GM18526 (cell line): ENCODE data around the gene NKX2-8.

Experiments
- POLR2A ChIP-seq: IDR thresholded peaks from 3 replicates; pipeline ENCODE4 v1.6.1; 2011; ENCODE audit not compliant: insufficient read length; ENCODE audit errors: extremely low read depth

The NKX2-8 gene

DNA sequence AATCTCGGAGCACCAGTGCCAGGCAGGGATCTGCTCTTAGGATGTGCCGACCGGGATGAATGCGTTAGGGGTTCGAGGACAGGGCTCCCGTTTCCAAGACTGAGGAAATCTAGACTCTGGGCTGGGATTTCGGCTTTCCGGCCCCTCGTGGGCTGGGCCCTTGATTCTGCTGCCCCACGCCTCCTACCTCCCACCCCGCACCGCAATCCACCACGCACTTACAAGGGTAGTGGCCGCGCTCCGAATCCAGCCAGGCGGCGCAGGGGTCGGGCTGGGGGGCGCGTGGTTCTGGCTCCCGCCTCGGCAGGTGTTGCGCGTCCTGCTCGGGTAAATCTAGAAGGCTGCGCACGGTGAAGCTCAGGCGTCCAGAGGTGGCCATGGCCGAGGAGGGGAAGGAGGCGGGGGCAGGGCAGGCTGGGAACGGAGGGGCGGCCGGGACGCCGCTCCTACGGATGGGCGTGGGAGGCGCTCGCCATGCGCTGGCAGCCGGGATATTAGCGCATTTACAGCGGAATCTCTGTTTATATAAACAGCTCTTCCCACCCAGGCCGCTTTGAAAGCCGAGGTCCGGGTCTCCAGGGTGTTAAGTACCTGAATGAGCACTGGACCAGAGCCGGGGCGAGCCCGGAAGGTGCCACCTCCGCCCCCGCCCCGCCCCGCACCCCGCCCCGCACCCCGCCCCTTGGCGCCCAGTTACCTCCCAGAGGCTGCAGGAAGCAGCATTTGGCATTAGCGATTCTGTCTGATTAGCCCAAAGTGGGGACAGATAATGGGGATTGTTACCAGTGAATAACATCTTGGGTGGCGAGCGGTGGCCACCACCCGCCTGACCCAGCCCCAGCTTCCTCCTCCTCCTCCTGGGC is at the start of gene NKX2-8:
Gene NKX2-8, minus strand, starts transcription at position 604 of the 863 bp plus-strand sequence. Its CDS starts 225 bp downstream, at position 379.
- no peak for TF ChIP-seq POLR2A

- no peak for TF ChIP-seq POLR2A
These were observed 45.6 kb upstream of the NKX2-8 start for GRCh38 chr14:36627981-36628380.

GRCh38 chr14:36626151-36626550 is 43.7 kb upstream of the NKX2-8 start:
- TF ChIP-seq POLR2A, result no peak

GRCh38 chr14:36625436-36625835 is 43.0 kb upstream of the NKX2-8 start:
- TF ChIP-seq POLR2A, result no peak

GRCh38 chr14:36625014-36625413 is 42.6 kb upstream of the NKX2-8 start:
- TF ChIP-seq POLR2A, result no peak

GRCh38 chr14:36619853-36620252 is 37.4 kb upstream of the NKX2-8 start:
- TF ChIP-seq POLR2A, result no peak

GRCh38 chr14:36619131-36619530 is 36.7 kb upstream of the NKX2-8 start:
- no peak for TF ChIP-seq POLR2A

- no peak for TF ChIP-seq POLR2A
These were observed 36.2 kb upstream of the NKX2-8 start for GRCh38 chr14:36618641-36619040.

DNA sequence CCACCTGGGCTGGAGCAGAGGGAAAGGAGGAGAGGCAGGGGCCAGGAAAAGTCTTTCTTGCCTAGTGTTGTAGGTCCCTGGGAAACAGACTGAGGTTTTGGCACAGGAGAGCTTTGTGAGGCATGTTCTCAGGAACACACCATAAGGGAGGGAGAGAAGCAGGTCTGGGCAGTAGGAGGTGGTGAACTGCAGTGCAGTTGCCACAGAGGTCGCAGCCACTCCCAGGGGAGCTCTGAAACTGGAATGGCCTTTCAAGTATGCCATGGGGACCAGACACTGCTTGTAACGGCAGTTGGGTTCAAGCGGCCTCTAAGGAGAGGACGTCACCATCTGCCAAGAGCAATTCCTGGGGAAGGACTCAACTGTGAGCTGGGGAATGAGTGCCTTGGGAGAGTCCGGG is 35.4 kb upstream of the NKX2-8 start:
- TF ChIP-seq POLR2A, result no peak

GRCh38 chr14:36605506-36605857 is 23.1 kb upstream of the NKX2-8 start:
- no peak for TF ChIP-seq POLR2A

- TF ChIP-seq POLR2A, result no peak
These were observed 22.5 kb upstream of the NKX2-8 start for GRCh38 chr14:36604757-36605505.

DNA sequence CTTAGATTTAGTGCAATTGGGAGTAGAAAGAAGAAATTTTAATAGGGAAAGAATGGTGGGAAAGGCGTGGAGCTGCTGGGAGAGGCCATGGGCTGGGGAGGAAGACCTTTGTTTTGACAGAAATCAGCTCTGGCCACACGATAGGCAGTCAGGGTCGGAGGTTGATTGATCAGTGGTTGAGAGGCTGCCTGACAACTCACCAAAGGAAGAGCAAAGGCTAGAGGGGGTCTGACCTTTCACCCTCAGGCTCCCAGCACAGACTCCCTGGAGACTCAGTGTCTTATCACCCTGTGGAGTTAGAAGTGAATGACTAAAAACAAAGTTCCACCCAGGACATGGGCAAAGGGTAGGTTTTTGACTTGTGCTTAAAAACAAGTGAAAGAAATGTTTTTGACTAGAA is 18.0 kb upstream of the NKX2-8 start:
- TF ChIP-seq POLR2A, result no peak

DNA sequence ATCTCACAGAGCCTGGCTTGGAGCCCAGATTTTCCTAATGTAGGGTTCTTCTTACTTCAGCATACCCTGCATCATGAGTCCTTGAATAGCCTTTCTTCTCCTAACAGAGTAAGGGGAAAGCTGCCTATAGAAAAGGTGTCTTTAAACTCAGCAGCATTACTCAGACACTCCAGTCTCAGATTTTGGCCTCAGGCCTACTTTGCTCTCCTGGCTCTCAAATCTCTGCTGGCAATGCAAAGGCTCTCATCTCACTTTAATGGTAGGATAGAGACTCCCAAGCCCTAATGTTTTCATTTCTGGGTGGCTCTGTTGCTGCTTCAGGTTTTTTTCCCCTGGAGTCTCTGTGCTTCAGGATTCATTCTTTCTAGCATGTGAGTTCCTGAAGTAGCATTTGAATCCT is 9.1 kb upstream of the NKX2-8 start:
- TF ChIP-seq POLR2A, result no peak

- TF ChIP-seq POLR2A, result no peak
These were observed 6.4 kb upstream of the NKX2-8 start for GRCh38 chr14:36588788-36589187.

DNA sequence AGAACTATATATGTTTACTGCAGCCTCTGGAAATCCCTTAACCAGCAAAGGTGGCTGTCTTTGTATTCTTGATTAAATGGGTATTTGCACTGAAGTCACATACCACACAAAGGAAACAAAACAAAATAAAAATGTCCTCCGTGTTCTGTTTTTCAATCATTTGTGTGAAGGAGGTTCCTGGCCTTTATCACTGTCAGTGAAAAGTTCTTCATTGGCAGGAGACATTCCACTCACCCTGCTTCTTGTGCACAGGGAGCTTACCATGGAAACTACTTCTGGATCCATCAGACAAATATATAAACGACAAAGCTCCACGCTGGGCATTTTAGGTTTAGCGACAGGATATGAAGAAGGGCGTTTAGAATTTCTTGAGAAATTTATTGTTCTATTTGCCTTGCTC is 5.7 kb upstream of the NKX2-8 start:
- no peak for TF ChIP-seq POLR2A

DNA sequence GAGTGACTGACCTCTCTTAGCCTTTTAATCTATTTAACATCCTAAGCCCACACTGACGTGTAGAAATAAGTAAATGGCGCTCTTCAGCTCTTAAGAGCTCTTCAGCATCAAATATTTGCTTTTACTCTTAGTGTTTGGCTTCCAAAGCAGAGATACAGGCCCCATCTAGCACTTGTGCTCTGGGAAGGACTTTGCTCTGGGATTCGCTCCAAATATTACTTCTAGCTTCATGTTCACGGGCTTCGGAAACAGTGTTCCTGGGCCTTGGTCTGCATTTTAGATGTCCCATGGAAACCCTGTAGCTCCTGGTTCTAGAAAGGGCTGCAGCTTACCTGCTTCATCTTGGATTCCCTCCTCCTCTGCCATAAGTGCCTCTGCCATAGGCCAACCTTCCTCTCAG is 2.7 kb upstream of the NKX2-8 start:
- TF ChIP-seq POLR2A, result no peak

DNA sequence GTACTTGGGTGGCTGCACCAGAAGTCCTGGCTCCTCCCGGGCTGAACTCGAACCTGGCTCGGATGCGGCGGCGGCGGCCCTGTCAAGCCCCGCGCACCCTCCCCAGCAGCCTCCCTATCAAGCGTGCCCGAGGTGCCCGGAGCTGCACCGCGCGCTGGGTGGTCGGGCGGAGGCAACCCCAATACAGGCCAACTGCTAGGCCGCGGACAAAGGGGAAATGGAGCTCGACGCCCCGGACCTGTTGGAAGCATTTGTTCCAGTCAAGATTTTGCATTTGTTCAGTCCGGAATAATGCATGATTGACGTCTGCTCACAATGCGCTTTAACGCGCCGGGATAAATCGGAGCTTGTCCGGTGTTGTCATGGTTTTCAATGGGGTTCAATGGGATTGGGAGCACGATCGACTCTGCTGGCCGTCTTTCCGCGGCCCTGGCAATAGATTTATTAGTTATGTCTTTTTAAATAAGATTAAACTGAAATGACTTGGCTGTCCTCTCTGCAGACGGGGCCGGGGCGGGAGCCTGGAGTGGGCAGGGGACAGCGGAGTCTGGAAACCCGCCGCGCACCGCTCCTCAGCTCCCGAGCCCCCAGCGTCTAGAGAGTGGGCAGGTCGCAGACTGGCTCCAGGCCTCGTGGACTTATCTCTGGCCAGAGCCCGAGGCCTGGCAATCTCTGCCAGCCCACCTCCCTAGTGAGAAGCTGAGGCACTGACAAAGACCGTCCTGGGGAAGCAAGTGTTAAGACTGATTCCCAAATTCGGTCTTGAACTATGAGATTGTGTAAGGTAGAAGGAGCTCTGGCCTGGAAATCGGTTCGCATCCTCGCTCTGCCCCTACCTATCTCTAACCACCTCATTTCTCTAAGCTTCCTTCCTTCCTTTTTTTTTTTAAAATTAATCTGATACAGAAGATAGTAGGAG is 1.7 kb upstream of the NKX2-8 start:
- no peak for TF ChIP-seq POLR2A
